WTC11 (cell line): ENCODE results near the gene CA11. TPM values are rescaled to one million over a fixed set of nuclear protein-coding genes. Genes with fewer than 3 reads are reported as not detected.

Source experiments
- ATAC-seq: fragments of 200-7000 bp; cut with Tn5 transposase; 2 replicates; pipeline ENCODE4 v1.10.0; 2021; ENCODE audit warnings: mild to moderate bottlenecking, moderate library complexity
- CTCF ChIA-PET: fragments of 300-600 bp; sonication (Branson Sonifier 250); formaldehyde crosslinking; loops from one replicate; lab custom pipeline; 2021; ENCODE audit warnings: antibody characterized with exemption; lab: Charles Lee
- POLR2A ChIA-PET: fragments of 350-600 bp; sonication (Branson Sonifier 250); formaldehyde crosslinking; loops from one replicate; lab custom pipeline; 2021; ENCODE audit warnings: antibody characterized with exemption; lab: Charles Lee
- DNase-seq: peaks from one replicate; pipeline ENCODE4 v3.0.0; 2021; ENCODE audit warnings: low spot score
- H3K27ac Mint-ChIP-seq: 2 replicates; pipeline ENCODE4 v1.8.0; 2021; ENCODE audit warnings: mixed read lengths
- H3K27me3 Mint-ChIP-seq: 2 replicates; pipeline ENCODE4 v1.8.0; 2021; ENCODE audit warnings: low read depth, mild to moderate bottlenecking, moderate library complexity, mixed read lengths
- H3K36me3 Mint-ChIP-seq: 2 replicates; pipeline ENCODE4 v1.8.0; 2021; ENCODE audit warnings: mixed read lengths
- H3K4me1 Mint-ChIP-seq: 2 replicates; pipeline ENCODE4 v1.8.0; 2022; ENCODE audit warnings: mixed read lengths
- H3K4me3 Mint-ChIP-seq: 2 replicates; pipeline ENCODE4 v1.8.0; 2021; ENCODE audit warnings: mild to moderate bottlenecking, moderate library complexity, mixed read lengths
- H3K9me3 Mint-ChIP-seq: 2 replicates; pipeline ENCODE4 v1.8.0; 2021; ENCODE audit warnings: mixed read lengths
- ATF3 ChIP-seq: sonication (generic); formaldehyde crosslinking; conservative IDR thresholded peaks from 2 replicates; pipeline ENCODE4 v1.8.1; 2022; ENCODE audit warnings: mild to moderate bottlenecking, missing genetic modification reagents
- CREB1 ChIP-seq: sonication (generic); formaldehyde crosslinking; IDR thresholded peaks from 2 replicates; pipeline ENCODE4 v1.8.0; 2023; ENCODE audit warnings: mild to moderate bottlenecking, missing genetic modification reagents
- CREM ChIP-seq: sonication (generic); formaldehyde crosslinking; IDR thresholded peaks from 2 replicates; pipeline ENCODE4 v1.8.1; 2022; ENCODE audit warnings: mild to moderate bottlenecking, missing genetic modification reagents, moderate library complexity
- CTCF ChIP-seq: fragments of 200-600 bp; IDR thresholded peaks from 2 replicates; pipeline ENCODE4 v1.8.0; 2022; ENCODE audit warnings: antibody characterized with exemption
- KAT7 ChIP-seq: sonication (generic); formaldehyde crosslinking; IDR thresholded peaks from 2 replicates; pipeline ENCODE4 v1.8.1; 2023; ENCODE audit warnings: missing genetic modification reagents, mild to moderate bottlenecking, borderline replicate concordance
- MAX ChIP-seq: sonication (generic); formaldehyde crosslinking; IDR thresholded peaks from 2 replicates; pipeline ENCODE4 v1.8.0; 2022; ENCODE audit warnings: mild to moderate bottlenecking, missing genetic modification reagents
- NFATC4 ChIP-seq: fragments of 250-450 bp; sonication (Bioruptor Pico); IDR thresholded peaks from 2 replicates; pipeline ENCODE4 v1.9.0; 2021; ENCODE audit warnings: mild to moderate bottlenecking
- PREB ChIP-seq: sonication (generic); formaldehyde crosslinking; IDR thresholded peaks from 2 replicates; pipeline ENCODE4 v1.8.1; 2022; ENCODE audit warnings: mild to moderate bottlenecking, missing genetic modification reagents, moderate library complexity, borderline replicate concordance
- SMAD4 ChIP-seq: sonication (generic); formaldehyde crosslinking; IDR thresholded peaks from 2 replicates; pipeline ENCODE4 v1.8.0; 2022; ENCODE audit warnings: mild to moderate bottlenecking, missing genetic modification reagents
- SP1 ChIP-seq: sonication (generic); formaldehyde crosslinking; conservative IDR thresholded peaks from 2 replicates; pipeline ENCODE4 v1.8.1; 2022; ENCODE audit warnings: missing genetic modification reagents
- STAT6 ChIP-seq: sonication (generic); formaldehyde crosslinking; conservative IDR thresholded peaks from 2 replicates; pipeline ENCODE4 v1.8.1; 2023; ENCODE audit warnings: mild to moderate bottlenecking, low read depth, missing genetic modification reagents, moderate library complexity
- TEAD1 ChIP-seq: sonication (generic); formaldehyde crosslinking; IDR thresholded peaks from 2 replicates; pipeline ENCODE4 v1.8.0; 2022; ENCODE audit warnings: mild to moderate bottlenecking, missing genetic modification reagents
- TEAD4 ChIP-seq: sonication (generic); formaldehyde crosslinking; IDR thresholded peaks from 2 replicates; pipeline ENCODE4 v1.8.0; 2022; ENCODE audit warnings: mild to moderate bottlenecking, missing genetic modification reagents
- USF1 ChIP-seq: sonication (generic); formaldehyde crosslinking; IDR thresholded peaks from 2 replicates; pipeline ENCODE4 v1.8.0; 2022; ENCODE audit warnings: mild to moderate bottlenecking, missing genetic modification reagents
- USF2 ChIP-seq: sonication (generic); formaldehyde crosslinking; IDR thresholded peaks from 2 replicates; pipeline ENCODE4 v1.8.1; 2023; ENCODE audit warnings: mild to moderate bottlenecking, missing genetic modification reagents, moderate library complexity
- ZNF121 ChIP-seq: sonication (generic); formaldehyde crosslinking; IDR thresholded peaks from 2 replicates; pipeline ENCODE4 v1.8.0; 2023; ENCODE audit warnings: missing genetic modification reagents
- ZNF423 ChIP-seq: fragments of 250-450 bp; sonication (Bioruptor Pico); IDR thresholded peaks from 2 replicates; pipeline ENCODE4 v2.1.2; 2022; ENCODE audit warnings: mild to moderate bottlenecking, moderate library complexity
- total RNA-seq: library from RNA; stranded (reverse); gene quantifications from 3 replicates; pipeline ENCODE4 v1.2.3, GENCODE V29; 2021

The CA11 gene
- total RNA-seq, 1 experiment from 2014 or later = 41.4 TPM

- TF ChIP-seq CTCF (peak; percentile 81), KAT7 (CRISPR knock-in tag) (no peak), NFATC4 (CRISPR knock-in tag) (no peak), TEAD1 (peak; percentile 53; the same call in 1 of the 2 replicates), TEAD4 (CRISPR knock-in tag) (peak; percentile 53; the same call in 1 of the 2 replicates), SP1 (0 out of 2 replicates have a peak, but pooled peaks have one; percentile 58)
These were observed 29.2 kb upstream of the CA11 start (continued) for GRCh38 chr19:48674921-48675824.

- H3K4me3 Mint-ChIP-seq = peak overlapping the region; percentile 37
- no peak for TF ChIP-seq CREB1
- no peak for TF ChIP-seq KAT7 (CRISPR knock-in tag)
- no peak for TF ChIP-seq STAT6 (CRISPR knock-in tag)
- peak; percentile 98 for TF ChIP-seq ZNF423
- TF ChIP-seq MAX = 0 out of 2 replicates have a peak, but pooled peaks have one; percentile 7
- peaks cover 17% of the 10 kb centered on the region for H3K27me3 Mint-ChIP-seq
- ChIA-PET CTCF (interaction anchor here (0.6 to 4.0 kb wide), 22 partner anchors 13 to 325 kb away, joined by 3 to 56 read pairs (median 4); partner anchors contain the start of genes CA11 and FUT2), POLR2A (interaction anchor here (0.7 to 2.2 kb wide), 2 partner anchors 22 to 29 kb away, joined by 3 to 14 read pairs; partner anchors contain the start of gene FUT2)
- H3K36me3 Mint-ChIP-seq = no peaks in the 10 kb centered on the region
- peaks cover 6% of the 10 kb centered on the region; the same call in 1 of the 2 replicates for H3K9me3 Mint-ChIP-seq
- no peak overlapping the region for H3K27ac Mint-ChIP-seq
- ATAC-seq = peak; percentile 11
- peaks cover 26% of the 10 kb centered on the region for H3K4me1 Mint-ChIP-seq
- DNase-seq = peak; percentile 27
These were observed 28.3 kb upstream of the CA11 start for GRCh38 chr19:48674216-48674809.

GRCh38 chr19:48673436-48674100 is 27.6 kb upstream of the CA11 start:
- peaks cover 17% of the 10 kb centered on the region for H3K27me3 Mint-ChIP-seq
- no peaks in the 10 kb centered on the region for H3K36me3 Mint-ChIP-seq
- CTCF ChIA-PET = interaction anchor here (0.8 to 4.0 kb wide), 15 partner anchors 13 to 326 kb away, joined by 3 to 56 read pairs (median 3); partner anchors contain the start of genes CA11 and FUT2
- H3K4me1 Mint-ChIP-seq = peaks cover 26% of the 10 kb centered on the region
- H3K27ac Mint-ChIP-seq = no peak overlapping the region
- H3K9me3 Mint-ChIP-seq = peaks cover 10% of the 10 kb centered on the region
- H3K4me3 Mint-ChIP-seq = peak overlapping the region; percentile 37
- POLR2A ChIA-PET = interaction anchor here (1.0 to 2.2 kb wide), 2 partner anchors 22 to 44 kb away, joined by 3 to 14 read pairs; partner anchors contain the start of gene FUT2
- no peak for ATAC-seq
- DNase-seq = no peak
- TF ChIP-seq CREM (CRISPR knock-in tag) = no peak
- no peak for TF ChIP-seq ZNF121 (CRISPR knock-in tag)
- no peak for TF ChIP-seq PREB (CRISPR knock-in tag)
- no peak for TF ChIP-seq SMAD4 (CRISPR knock-in tag)
- no peak for TF ChIP-seq NFATC4 (CRISPR knock-in tag)
- no peak for TF ChIP-seq ATF3
- TF ChIP-seq CREB1 = no peak
- TF ChIP-seq USF1 (CRISPR knock-in tag) = no peak
- TF ChIP-seq USF2 (CRISPR knock-in tag) = no peak
